KOPT-K1 (cell line): ENCODE measurements around the gene THOC7.

Experiments
- H3K27ac ChIP-seq: fragments of 200-600 bp; sonication (generic); 2 replicates; pipeline ENCODE4 v1.5.1; 2016; ENCODE audit warnings: antibody characterized with exemption, mild to moderate bottlenecking, low read depth, low read length; ENCODE audit not compliant: poor library complexity, severe bottlenecking
- H3K36me3 ChIP-seq: fragments of 200-600 bp; sonication (generic); 2 replicates; pipeline ENCODE4 v1.5.1; 2017; ENCODE audit warnings: antibody characterized with exemption, mild to moderate bottlenecking, low read length, moderate library complexity; ENCODE audit not compliant: insufficient read depth
- H3K9me3 ChIP-seq: fragments of 200-600 bp; sonication (generic); 2 replicates; pipeline ENCODE4 v1.5.1; 2017; ENCODE audit warnings: antibody characterized with exemption, low read length, mild to moderate bottlenecking; ENCODE audit not compliant: insufficient read depth, poor library complexity, severe bottlenecking

Gene THOC7

GRCh38 chr3:63830526-63830925 is 33.1 kb downstream of the THOC7 start:
- H3K36me3 ChIP-seq: peaks cover 92% of the 10 kb centered on the region
- no peak overlapping the region for H3K27ac ChIP-seq
- H3K9me3 ChIP-seq: no peaks in the 10 kb centered on the region

DNA sequence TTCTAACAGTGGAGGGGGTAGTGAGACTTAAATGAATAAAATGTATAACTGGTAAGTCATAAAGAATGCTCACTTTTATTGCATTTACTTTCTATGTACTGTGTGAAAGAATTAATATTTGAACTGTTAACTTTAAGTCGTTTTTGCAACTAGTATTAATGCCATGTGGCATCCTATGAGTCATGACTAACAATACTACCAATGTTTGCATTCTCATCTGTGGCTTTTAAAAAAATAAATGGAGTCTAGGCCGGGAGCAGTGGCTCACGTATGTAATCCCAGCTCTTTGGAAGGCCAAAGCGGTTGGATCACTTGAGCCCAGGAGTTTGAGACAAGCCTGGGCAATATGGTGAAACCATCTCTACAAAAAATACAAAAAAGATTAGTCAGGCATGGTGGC is 39.3 kb downstream of the THOC7 start:
- H3K36me3 ChIP-seq: peaks cover 43% of the 10 kb centered on the region
- H3K27ac ChIP-seq: no peak overlapping the region
- H3K9me3 ChIP-seq: no peaks in the 10 kb centered on the region

GRCh38 chr3:63819151-63819398 is 44.5 kb downstream of the THOC7 start, which contains the start of gene C3orf49:
Gene C3orf49, plus strand, starts transcription at chr3:63819299. Its CDS starts 173 bp downstream, at chr3:63819472.
- no peaks in the 10 kb centered on the region for H3K9me3 ChIP-seq
- no peak within 1 kb of the TSS for H3K27ac ChIP-seq
- peaks cover 7% of the 10 kb centered on the region; the same call in 1 of the 2 replicates for H3K36me3 ChIP-seq

- Histone ChIP-seq H3K36me3 (peaks cover 5% of the 10 kb centered on the region; the same call in 1 of the 2 replicates), H3K9me3 (no peaks in the 10 kb centered on the region), H3K27ac (no peak overlapping the region)
These were observed 45.1 kb downstream of the THOC7 start for GRCh38 chr3:63818282-63819150.

DNA sequence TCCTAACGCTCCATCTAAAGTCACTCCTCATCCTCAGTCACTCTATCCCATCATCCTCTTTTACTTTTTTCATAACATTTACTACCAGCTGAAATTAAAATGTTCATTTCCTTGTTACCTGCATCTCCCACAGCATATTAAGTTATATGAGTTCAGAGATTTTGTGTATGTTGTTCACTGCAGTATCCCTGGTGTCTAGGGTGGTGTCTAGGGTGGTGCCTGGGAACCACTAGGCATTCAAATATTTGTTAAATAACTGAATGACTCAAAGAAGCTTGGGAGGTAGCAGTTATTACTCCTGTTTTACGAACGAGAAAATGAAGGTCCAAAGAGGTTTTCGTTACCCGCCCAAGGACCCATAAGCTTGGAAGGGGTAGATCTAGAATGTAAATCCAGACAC is 46.4 kb downstream of the THOC7 start:
- H3K27ac ChIP-seq: no peak overlapping the region
- H3K36me3 ChIP-seq: no peaks in the 10 kb centered on the region
- H3K9me3 ChIP-seq: no peaks in the 10 kb centered on the region

DNA sequence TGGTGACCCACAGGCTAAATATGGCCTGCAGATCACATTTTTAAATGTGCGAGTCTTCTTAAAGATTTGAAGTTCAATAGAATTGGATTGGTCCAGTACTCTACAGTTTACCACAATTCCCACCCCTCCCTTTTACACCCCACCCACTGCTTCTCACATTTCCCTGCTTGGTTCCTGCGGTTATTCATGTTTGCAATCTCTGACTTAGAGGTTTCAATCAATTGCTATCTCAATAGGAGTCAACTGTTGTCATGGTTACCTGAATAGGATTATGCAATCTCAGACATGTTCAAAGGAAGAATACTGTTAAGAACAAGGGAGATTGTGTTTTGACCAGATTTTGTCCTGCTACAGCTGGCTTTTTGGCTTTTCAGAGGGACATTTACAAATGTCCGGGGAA is 49.4 kb downstream of the THOC7 start:
- H3K9me3 ChIP-seq: no peaks in the 10 kb centered on the region
- H3K36me3 ChIP-seq: no peaks in the 10 kb centered on the region
- no peak overlapping the region for H3K27ac ChIP-seq

- no peaks in the 10 kb centered on the region for H3K36me3 ChIP-seq
- H3K27ac ChIP-seq: no peak overlapping the region
- H3K9me3 ChIP-seq: no peaks in the 10 kb centered on the region
These were observed 54.0 kb downstream of the THOC7 start for GRCh38 chr3:63809607-63810006.

DNA sequence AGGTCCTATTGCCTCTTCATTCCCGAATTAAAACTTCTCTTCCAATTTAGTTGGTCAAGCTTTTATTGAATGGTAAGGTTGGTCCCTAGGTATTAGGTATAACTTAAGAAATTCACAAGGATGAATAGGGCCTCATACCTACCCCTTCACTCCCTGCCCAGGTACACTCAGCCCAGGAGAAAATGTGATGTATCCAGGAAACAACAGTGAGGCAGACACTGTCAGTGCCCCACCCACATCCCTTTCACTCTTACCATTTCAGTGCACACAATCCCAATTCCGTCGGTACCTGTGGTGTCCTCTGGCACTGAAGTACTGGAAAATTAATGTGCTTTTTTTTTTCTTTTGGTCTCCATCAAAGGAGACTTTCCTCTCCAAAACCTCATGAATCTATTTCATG is 55.0 kb downstream of the THOC7 start:
- H3K27ac ChIP-seq: no peak overlapping the region
- H3K9me3 ChIP-seq: no peaks in the 10 kb centered on the region
- no peaks in the 10 kb centered on the region for H3K36me3 ChIP-seq

GRCh38 chr3:63807961-63808565 is 55.5 kb downstream of the THOC7 start:
- Histone ChIP-seq H3K36me3 (no peaks in the 10 kb centered on the region), H3K27ac (no peak overlapping the region), H3K9me3 (no peaks in the 10 kb centered on the region)

DNA sequence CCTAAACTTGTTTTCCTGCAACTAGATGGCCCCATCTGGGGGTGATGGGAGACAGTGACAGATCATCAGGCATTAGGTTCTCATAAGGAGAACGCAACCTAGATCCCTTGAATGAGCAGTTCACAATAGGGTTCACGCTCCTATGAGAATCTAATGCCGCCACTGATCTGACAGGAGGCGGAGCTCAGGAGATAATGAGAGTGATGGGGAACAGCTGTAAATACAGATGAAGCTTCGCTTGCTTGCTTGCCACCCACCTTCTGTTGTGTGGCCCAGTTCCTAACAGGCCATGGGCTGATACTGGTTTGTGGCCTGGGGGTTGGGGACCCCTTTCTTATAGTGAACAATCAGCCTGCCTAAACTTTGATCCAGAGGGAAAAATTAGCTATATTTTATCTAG is 59.7 kb downstream of the THOC7 start:
- H3K27ac ChIP-seq: no peak overlapping the region

DNA sequence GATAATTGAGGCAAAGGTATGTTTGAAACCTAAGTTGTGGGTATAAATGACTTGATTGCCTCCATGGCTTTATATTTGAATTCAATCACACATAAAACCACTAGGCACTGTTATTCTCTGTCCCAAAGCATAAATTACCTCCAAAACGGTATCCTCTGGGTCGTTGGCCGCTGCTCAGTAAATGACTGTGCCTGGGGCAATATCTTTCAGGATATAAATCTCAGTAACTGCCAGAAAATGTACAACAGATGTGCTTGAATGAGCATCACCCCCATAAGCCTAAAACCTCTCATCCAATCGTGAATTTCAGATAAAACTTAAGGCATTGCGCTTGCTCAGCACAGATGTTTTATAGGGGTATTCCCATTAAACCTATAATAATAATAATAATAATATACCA is 63.5 kb downstream of the THOC7 start:
- Histone ChIP-seq H3K36me3 (no peaks in the 10 kb centered on the region), H3K27ac (no peak overlapping the region), H3K9me3 (no peaks in the 10 kb centered on the region)

More for the DNA sequence above, 59.7 kb downstream of the THOC7 start:
- H3K36me3 ChIP-seq: no peaks in the 10 kb centered on the region
- no peaks in the 10 kb centered on the region for H3K9me3 ChIP-seq

DNA sequence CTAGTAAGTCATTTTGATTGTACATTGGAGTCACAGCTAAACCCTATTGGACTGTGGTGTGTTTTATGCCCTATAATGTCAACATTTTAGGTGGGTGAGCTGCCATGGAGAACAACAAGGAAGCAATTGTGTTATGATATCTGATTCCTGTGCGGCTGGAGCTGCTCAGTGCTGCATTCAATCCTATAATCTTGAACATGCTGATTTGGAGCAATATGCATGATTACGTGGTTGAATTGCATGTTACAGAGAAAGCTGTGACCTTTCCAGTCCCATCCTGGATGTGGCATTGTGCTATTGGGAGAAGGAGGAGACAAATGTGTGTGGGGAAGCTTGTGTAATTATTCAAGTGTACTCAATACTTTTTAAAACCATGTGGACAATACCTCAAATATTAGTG is 64.7 kb downstream of the THOC7 start:
- Histone ChIP-seq H3K36me3 (no peaks in the 10 kb centered on the region), H3K9me3 (no peaks in the 10 kb centered on the region)

DNA sequence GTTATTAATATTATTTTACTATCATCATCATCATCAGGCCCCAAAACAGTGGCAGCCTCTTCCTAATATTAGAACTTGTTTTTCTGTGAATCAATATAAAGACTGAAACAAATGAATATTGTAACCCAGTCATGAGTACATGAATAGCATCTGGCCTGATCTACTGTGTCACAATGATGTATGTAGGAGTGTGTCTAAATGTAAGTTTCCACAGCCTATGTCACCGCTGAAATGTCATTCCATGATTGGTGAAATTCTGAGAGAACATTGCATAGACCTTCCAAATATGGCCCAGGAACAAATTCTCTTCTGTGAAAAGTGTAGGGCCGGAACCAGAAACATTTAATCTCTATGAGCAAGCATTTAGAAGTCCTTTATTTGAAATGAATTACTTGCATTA is 65.1 kb downstream of the THOC7 start:
- Histone ChIP-seq H3K27ac (no peak overlapping the region), H3K36me3 (no peaks in the 10 kb centered on the region), H3K9me3 (no peaks in the 10 kb centered on the region)

More for the DNA sequence above, 64.7 kb downstream of the THOC7 start:
- no peak overlapping the region for H3K27ac ChIP-seq

DNA sequence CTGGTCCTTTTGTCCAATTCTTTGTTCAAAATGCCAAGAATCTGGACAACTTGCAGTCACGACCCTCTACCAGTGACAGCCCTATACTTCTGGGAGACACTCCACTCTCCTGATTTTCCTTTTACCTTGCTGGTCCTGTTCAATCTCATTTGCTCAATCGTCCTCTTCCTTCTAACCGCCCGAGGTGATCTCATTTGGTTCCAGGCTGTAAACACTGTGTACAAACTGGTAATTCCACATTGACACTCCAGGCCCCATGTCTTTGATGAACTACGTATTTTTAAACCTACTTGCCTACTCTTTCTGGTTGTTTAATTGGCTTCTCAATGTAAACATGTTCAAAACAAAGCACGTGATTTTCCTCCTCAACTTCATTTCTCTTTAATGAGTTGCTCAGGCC is 68.2 kb downstream of the THOC7 start:
- Histone ChIP-seq H3K27ac (no peak overlapping the region), H3K36me3 (no peaks in the 10 kb centered on the region), H3K9me3 (no peaks in the 10 kb centered on the region)

DNA sequence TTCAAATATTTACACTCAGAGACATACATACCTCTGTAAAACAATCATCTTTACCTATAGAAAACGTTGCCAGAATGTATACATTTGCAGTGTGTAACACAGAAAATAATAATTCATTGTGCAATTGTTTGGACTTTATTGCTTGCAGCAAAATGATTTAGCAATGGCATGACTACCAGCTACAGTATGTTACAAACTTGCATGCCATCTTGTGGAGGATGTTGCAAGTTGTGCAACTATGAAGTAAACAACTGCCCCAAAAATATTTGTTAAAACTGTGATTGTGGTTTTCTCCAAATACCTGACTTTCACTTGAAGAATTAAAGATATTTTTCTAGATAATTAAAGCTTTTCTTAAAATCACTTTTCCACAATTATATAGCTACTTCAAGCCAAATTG is 71.6 kb downstream of the THOC7 start:
- H3K9me3 ChIP-seq: no peaks in the 10 kb centered on the region
- no peaks in the 10 kb centered on the region for H3K36me3 ChIP-seq
- no peak overlapping the region for H3K27ac ChIP-seq
